Stimulated activated CD8-positive, alpha-beta memory T cell treated with anti-CD3 and anti-CD28 coated beads, Interleukin-7, amount 100 ng/mL, for 4 hours (primary cell): ENCODE measurements around the gene RANBP9.

ENCODE experiments used
- DNase-seq, 2 donors: peaks; one replicate each; pipeline ENCODE4 v3.0.0-alpha.2; 2020; ENCODE audit warnings: low read depth in 2 of 2

Gene RANBP9

GRCh38 chr6:13678255-13678983 lies 33.2 kb downstream of the RANBP9 start:
- DNase-seq: no peak

GRCh38 chr6:13677878-13678254 lies 33.8 kb downstream of the RANBP9 start:
- DNase-seq: no peak

- DNase-seq: no peak
Observed at GRCh38 chr6:13676551-13677156, 35.0 kb downstream of the RANBP9 start.

- DNase-seq: no peak
Observed at GRCh38 chr6:13674533-13675190, 37.0 kb downstream of the RANBP9 start.

GRCh38 chr6:13673825-13674444 lies 37.7 kb downstream of the RANBP9 start:
- no peak for DNase-seq

GRCh38 chr6:13673368-13673767 lies 38.3 kb downstream of the RANBP9 start:
- DNase-seq: no peak

GRCh38 chr6:13672904-13673303 lies 38.7 kb downstream of the RANBP9 start:
- DNase-seq: no peak

- DNase-seq: no peak
Observed at GRCh38 chr6:13671548-13672127, 40.0 kb downstream of the RANBP9 start.

GRCh38 chr6:13669476-13669875 lies 42.2 kb downstream of the RANBP9 start:
- DNase-seq: no peak

GRCh38 chr6:13668291-13668928 lies 43.2 kb downstream of the RANBP9 start:
- DNase-seq: no peak

GRCh38 chr6:13667655-13668054 lies 44.0 kb downstream of the RANBP9 start:
- no peak for DNase-seq

- DNase-seq: no peak
Observed at GRCh38 chr6:13666194-13667105, 45.2 kb downstream of the RANBP9 start.

- no peak for DNase-seq
Observed at GRCh38 chr6:13664703-13665352, 46.8 kb downstream of the RANBP9 start.

- no peak for DNase-seq
Observed at GRCh38 chr6:13663986-13664385, 47.6 kb downstream of the RANBP9 start.

- DNase-seq: no peak
Observed at GRCh38 chr6:13662651-13663334, 48.8 kb downstream of the RANBP9 start.

- no peak for DNase-seq
Observed at GRCh38 chr6:13661647-13662046, 50.0 kb downstream of the RANBP9 start.

- DNase-seq: no peak
Observed at GRCh38 chr6:13660893-13661292, 50.7 kb downstream of the RANBP9 start.

- DNase-seq: no peak
Observed at GRCh38 chr6:13660273-13660672, 51.4 kb downstream of the RANBP9 start.

- DNase-seq: no peak
Observed at GRCh38 chr6:13655700-13656099, 55.9 kb downstream of the RANBP9 start.

- DNase-seq: no peak
Observed at GRCh38 chr6:13654496-13654895, 57.1 kb downstream of the RANBP9 start.
